ENCODE measurements around the gene PTTG1. TPM values are rescaled to one million over a fixed set of nuclear protein-coding genes. Genes with fewer than 3 reads are reported as not detected.
A peak's percentile ranks its signal among the peaks of the same experiment; 100 is the strongest.

Gene PTTG1
- total and polyA plus RNA-seq, 2 experiments from 2014 or later = 394 to 620 TPM

- Histone ChIP-seq H3K9me2 (ENCODE audit: insufficient read depth) (0 out of 2 replicates have a peak, but pooled peaks cover 5% of the 10 kb centered on the region), H3K27ac (ENCODE audit: low read depth) (no peak overlapping the region), H3K4me2 (peak overlapping the region; percentile 54; the same call in 1 of the 2 replicates)
Observed at GRCh38 chr5:160468363-160468975, 46.8 kb downstream of the PTTG1 start.

GRCh38 chr5:160469156-160470144 lies 47.8 kb downstream of the PTTG1 start:
- 0 out of 2 replicates have a peak, but pooled peaks cover 9% of the 10 kb centered on the region for H3K9me2 ChIP-seq (ENCODE audit: insufficient read depth)
- no peak overlapping the region for H3K4me3 ChIP-seq
- Mint-ChIP-seq H3K9me3 (no peaks in the 10 kb centered on the region), H3K27me3 (ENCODE audit: insufficient read depth, low read depth, poor library complexity) (no peaks in the 10 kb centered on the region), H3K36me3 (ENCODE audit: low read depth) (no peaks in the 10 kb centered on the region), H3K4me1 (peaks cover 18% of the 10 kb centered on the region; the same call in 2 of the 3 replicates), H3K27ac (no peak overlapping the region), H3K4me3 (no peak overlapping the region)
- no peaks in the 10 kb centered on the region for H3K36me3 ChIP-seq (ENCODE audit: insufficient read depth)
- peaks cover 16% of the 10 kb centered on the region for H3K4me1 ChIP-seq (ENCODE audit: insufficient read depth)
- no peak for ATAC-seq
- no peak overlapping the region for H3K27ac ChIP-seq (ENCODE audit: low read depth)
- no peak overlapping the region for H3K4me2 ChIP-seq
- H2AFZ ChIP-seq = 0 out of 2 replicates have a peak overlapping the region, but pooled peaks have one; percentile 63
- no peaks in the 10 kb centered on the region for H3K27me3 ChIP-seq (ENCODE audit: insufficient read depth)
- no peaks in the 10 kb centered on the region for H3K79me2 ChIP-seq (replicated peaks; ENCODE audit: insufficient read depth)
- H3F3A ChIP-seq (replicated peaks; ENCODE audit: low read depth) = no peaks in the 10 kb centered on the region
- no peaks in the 10 kb centered on the region for H4K20me1 ChIP-seq (replicated peaks; ENCODE audit: insufficient read depth)
- DNase-seq (ENCODE audit: low spot score) = no peak
- no peak for TF ChIP-seq EZH2 (IDR thresholded peaks at IDR 0.05; ENCODE audit: low read depth, unreplicated experiment)
- no peak for TF ChIP-seq STAT1 (IDR thresholded peaks at IDR 0.05; ENCODE audit: unreplicated experiment)
- TF ChIP-seq, protein P1, sequence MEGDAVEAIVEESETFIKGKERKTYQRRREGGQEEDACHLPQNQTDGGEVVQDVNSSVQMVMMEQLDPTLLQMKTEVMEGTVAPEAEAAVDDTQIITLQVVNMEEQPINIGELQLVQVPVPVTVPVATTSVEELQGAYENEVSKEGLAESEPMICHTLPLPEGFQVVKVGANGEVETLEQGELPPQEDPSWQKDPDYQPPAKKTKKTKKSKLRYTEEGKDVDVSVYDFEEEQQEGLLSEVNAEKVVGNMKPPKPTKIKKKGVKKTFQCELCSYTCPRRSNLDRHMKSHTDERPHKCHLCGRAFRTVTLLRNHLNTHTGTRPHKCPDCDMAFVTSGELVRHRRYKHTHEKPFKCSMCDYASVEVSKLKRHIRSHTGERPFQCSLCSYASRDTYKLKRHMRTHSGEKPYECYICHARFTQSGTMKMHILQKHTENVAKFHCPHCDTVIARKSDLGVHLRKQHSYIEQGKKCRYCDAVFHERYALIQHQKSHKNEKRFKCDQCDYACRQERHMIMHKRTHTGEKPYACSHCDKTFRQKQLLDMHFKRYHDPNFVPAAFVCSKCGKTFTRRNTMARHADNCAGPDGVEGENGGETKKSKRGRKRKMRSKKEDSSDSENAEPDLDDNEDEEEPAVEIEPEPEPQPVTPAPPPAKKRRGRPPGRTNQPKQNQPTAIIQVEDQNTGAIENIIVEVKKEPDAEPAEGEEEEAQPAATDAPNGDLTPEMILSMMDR (conservative IDR thresholded peaks at IDR 0.05; ENCODE audit: low read depth in 2 of 2) = no peak
- TF ChIP-seq JUNB (IDR thresholded peaks at IDR 0.05; ENCODE audit: unreplicated experiment) = no peak
- TF ChIP-seq EZH2phosphoT487 (IDR thresholded peaks at IDR 0.05; ENCODE audit: unreplicated experiment) = no peak
- no peak for TF ChIP-seq POLR2AphosphoS5 (IDR thresholded peaks at IDR 0.05; ENCODE audit: low read depth)
- no peak for TF ChIP-seq ZNF114 (CRISPR knock-in tag; IDR thresholded peaks at IDR 0.05)

More at GRCh38 chr5:160468363-160468975, 46.8 kb downstream of the PTTG1 start:
- no peaks in the 10 kb centered on the region for H3K36me3 Mint-ChIP-seq (ENCODE audit: low read depth)
- no peaks in the 10 kb centered on the region for H3K9me3 Mint-ChIP-seq
- TF ChIP-seq EZH2phosphoT487 (IDR thresholded peaks at IDR 0.05; ENCODE audit: unreplicated experiment) (no peak), ZNF331 (CRISPR knock-in tag; IDR thresholded peaks at IDR 0.05; ENCODE audit: low read depth) (no peak), ETS1 (IDR thresholded peaks at IDR 0.05) (no peak), STAT1 (IDR thresholded peaks at IDR 0.05; ENCODE audit: unreplicated experiment) (no peak)
- Histone ChIP-seq H3F3A (replicated peaks; ENCODE audit: low read depth) (no peaks in the 10 kb centered on the region), H3K79me2 (replicated peaks; ENCODE audit: insufficient read depth) (no peaks in the 10 kb centered on the region), H2AFZ (peak overlapping the region; percentile 94), H3K4me3 (0 out of 2 replicates have a peak overlapping the region, but pooled peaks have one; percentile 16), H3K36me3 (ENCODE audit: insufficient read depth) (no peaks in the 10 kb centered on the region), H4K20me1 (replicated peaks; ENCODE audit: insufficient read depth) (no peaks in the 10 kb centered on the region), H3K27me3 (ENCODE audit: insufficient read depth) (no peaks in the 10 kb centered on the region), H3K4me1 (ENCODE audit: insufficient read depth) (peaks cover 16% of the 10 kb centered on the region)
- DNase-seq (ENCODE audit: low spot score) = no peak
- ATAC-seq = no peak
- no peak overlapping the region for H3K4me3 Mint-ChIP-seq
- H3K4me1 Mint-ChIP-seq = peaks cover 17% of the 10 kb centered on the region; the same call in 2 of the 3 replicates
- no peaks in the 10 kb centered on the region for H3K27me3 Mint-ChIP-seq (ENCODE audit: insufficient read depth, low read depth, poor library complexity)
- no peak overlapping the region for H3K27ac Mint-ChIP-seq
